Left cardiac atrium (tissue), 4 donors: ENCODE data around the gene NPEPL1. TPM values are rescaled to one million over a fixed set of nuclear protein-coding genes. Genes with fewer than 3 reads are reported as not detected.
"Not testable (repeated sequence)": the region's sequence is repeated elsewhere in the genome, so short reads cannot be mapped to it uniquely, and the experiment has no call there.

Experiments used
- ATAC-seq, 2 donors: fragments of 200-7000 bp; cut with Tn5 transposase; one replicate each; pipeline ENCODE4 v1.9.1; 2020; ENCODE audit warnings: mild to moderate bottlenecking in 2 of 2, moderate library complexity in 2 of 2
- DNase-seq: peaks from one replicate; pipeline ENCODE4 v3.0.0-alpha.2; 2020
- intact Hi-C, 2 donors: fragments of 100-400 bp; cut with DNase I; formaldehyde crosslinking; loops; one replicate each; pipeline versions ENCODE4 v1.14.1 to v1.15.1; 2022 to 2023
- total RNA-seq, 2 donors: library from RNA; stranded (reverse); fragmentation: NEBNext Ultra II Directional; extraction: Animal tissue kit (Norgen Biotek cat#: 25700); gene quantifications; one replicate each; pipeline ENCODE4 v1.2.1, GENCODE V29; 2021
- donor health status: DM: no; HTN: yes; CAD: no.
- donor health status: DM: no; HTN: yes; CAD: no; lungs with severe emphysema.
- donor health status: DM: yes; HTN: yes; CAD: no.
- donor health status: Dilated cardiomyopathy.

Gene NPEPL1
- total RNA-seq, 2 donors from 2014 or later: 19.7 to 20.0 TPM

DNA sequence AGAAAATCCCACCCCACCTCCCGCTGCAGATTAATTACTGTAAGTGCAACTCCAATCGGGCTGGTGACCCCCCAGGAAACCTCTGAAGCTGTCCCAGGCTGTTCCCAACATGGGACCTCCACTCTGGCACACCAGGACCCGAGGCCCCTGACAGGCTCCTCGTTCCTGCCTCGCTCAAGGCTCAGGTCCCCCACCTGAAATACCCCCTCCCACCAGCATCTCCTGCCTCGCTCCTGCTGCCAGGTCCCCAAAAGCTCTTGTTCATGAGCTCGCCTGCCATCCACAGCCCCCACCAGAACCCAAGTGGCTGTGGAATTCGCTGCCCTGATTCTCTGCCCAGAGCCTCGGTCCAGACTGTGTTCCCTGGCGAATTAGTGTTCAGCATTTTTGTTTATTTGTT, 26.1 kb downstream of the NPEPL1 start:
- intact Hi-C loops: no loop called here
- no peak for ATAC-seq
- no peak for DNase-seq

DNA sequence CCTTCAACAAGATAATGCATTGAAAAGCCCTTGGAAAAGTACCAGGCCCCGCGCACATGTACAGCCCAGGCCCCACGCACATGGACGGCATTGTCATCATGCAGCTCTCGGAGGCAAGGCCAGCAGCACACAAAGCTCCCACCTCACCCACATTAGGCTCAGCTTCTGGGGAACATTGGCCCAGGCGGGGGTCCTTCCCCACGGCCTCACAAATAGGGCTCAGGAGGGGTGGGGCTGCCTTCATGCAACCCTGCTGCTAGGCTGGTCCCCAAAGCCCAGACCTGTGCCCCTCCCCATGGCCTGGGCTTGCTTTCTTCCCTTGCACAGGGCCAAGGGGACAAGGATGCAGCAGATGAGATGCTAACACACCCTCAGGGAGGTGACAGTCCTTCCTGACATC, 26.7 kb downstream of the NPEPL1 start:
- no peak for DNase-seq
- ATAC-seq: no peak
- intact Hi-C loops: no loop called here

GRCh38 chr20:58719971-58720371, 27.4 kb downstream of the NPEPL1 start:
- DNase-seq: no peak
- no peak for ATAC-seq

GRCh38 chr20:58720890-58721289, 28.3 kb downstream of the NPEPL1 start:
- ATAC-seq: no peak
- intact Hi-C loops: no loop called here
- no peak for DNase-seq

More at GRCh38 chr20:58719971-58720371, 27.4 kb downstream of the NPEPL1 start:
- intact Hi-C loops: no loop called here

GRCh38 chr20:58721951-58722778, 29.6 kb downstream of the NPEPL1 start:
- ATAC-seq (peak; percentile 44 to 56), DNase-seq (no peak)
- intact Hi-C loops: no loop called here

DNA sequence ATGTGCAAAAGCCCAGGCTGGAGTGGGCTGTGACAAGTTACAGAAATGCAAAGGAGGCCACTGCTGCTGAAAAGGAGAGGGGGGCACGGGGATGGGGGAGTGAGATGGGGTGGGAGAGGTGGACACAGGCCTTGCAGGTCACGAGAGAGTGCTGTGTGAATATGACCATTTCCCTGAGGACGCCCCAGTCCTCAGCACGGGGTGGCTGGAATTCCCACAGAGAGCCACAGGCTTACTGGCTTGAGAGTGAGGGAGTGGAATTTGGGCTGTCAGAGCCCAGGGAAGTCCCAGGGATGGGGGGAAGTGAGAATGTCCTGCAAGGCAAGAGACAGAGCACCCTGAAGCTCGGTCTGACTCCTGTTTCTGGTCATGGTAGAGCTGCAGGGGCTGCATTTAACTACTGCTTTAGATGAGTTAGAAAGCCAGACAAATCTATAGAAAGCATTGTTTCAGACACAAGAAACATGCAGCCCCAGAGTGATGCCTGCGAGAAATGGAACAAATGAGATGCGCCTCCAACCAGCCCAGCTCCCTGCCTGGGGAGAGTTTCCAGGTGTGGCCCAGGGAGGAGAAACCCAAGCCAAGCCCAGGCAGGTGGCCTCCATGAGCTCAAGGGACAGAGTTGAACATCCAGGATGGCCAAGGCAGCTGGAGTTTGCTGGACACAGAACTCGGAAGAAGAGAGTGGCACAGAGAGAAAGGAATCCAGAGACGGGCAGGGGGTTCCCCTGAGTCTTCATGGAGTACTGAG, 30.5 kb downstream of the NPEPL1 start:
- intact Hi-C loops: no loop called here
- DNase-seq (no peak), ATAC-seq (no peak)

GRCh38 chr20:58723628-58723984, 31.0 kb downstream of the NPEPL1 start:
- DNase-seq: no peak

DNA sequence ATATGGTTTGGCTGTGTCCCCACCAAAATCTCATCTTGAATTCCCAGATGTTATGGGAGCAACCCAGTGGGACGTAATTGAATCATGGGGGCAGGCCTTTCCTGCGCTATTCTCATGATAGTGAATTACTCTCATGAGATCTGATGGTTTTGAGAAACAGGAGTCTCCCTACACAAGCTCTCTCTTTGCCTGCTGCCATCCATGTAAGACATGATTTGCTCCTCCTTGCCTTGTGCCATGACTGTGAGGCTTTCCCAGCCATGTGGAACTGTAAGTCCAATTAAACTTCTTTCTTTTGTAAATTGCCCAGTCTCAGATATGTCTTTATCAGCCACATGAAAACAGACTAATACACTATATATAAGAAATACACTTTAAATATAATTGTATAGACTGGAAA, 33.6 kb downstream of the NPEPL1 start:
- intact Hi-C loops, DNase-seq, ATAC-seq: not testable (repeated sequence)

More at GRCh38 chr20:58723628-58723984, 31.0 kb downstream of the NPEPL1 start:
- intact Hi-C loops: no loop called here
- ATAC-seq: no peak

DNA sequence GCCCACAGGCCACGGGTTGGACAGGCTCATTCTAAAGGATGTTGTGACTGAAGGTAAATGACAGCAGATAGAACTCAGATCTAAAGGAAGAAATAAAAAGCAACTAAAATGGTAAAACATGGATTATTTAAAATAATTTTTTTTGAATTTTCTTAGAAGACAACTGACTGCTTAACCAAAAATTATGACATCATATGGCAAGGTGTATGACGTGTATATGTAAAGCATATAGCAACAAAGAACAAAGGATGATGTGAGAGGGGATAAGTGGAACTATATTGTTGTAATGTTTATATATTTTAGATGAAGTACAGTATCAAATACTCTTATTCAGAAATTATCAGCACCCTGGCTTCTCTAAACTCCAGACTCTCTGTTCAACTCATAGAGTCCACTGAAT, 38.6 kb downstream of the NPEPL1 start:
- DNase-seq (no peak), ATAC-seq (no peak)
- intact Hi-C loops: no loop called here

DNA sequence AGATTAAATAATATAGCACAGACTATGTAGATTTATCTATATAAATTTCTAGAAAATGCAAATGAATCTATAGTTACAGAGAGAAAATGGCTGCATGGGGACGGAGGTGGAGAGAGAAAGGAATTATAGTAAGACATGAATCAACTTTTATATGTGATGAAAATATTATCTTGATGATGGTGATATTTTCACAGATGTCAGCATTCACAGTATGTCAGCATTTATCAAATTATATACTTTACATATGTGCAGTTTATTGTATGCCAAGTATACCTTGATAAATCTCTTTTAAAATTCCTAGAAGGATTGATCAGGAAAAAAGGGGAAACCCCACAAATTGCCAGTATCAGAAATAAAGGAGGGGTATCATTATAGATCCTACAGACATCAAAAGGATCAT, 44.6 kb downstream of the NPEPL1 start:
- intact Hi-C loops: no loop called here
- DNase-seq: no peak
- ATAC-seq: no peak

DNA sequence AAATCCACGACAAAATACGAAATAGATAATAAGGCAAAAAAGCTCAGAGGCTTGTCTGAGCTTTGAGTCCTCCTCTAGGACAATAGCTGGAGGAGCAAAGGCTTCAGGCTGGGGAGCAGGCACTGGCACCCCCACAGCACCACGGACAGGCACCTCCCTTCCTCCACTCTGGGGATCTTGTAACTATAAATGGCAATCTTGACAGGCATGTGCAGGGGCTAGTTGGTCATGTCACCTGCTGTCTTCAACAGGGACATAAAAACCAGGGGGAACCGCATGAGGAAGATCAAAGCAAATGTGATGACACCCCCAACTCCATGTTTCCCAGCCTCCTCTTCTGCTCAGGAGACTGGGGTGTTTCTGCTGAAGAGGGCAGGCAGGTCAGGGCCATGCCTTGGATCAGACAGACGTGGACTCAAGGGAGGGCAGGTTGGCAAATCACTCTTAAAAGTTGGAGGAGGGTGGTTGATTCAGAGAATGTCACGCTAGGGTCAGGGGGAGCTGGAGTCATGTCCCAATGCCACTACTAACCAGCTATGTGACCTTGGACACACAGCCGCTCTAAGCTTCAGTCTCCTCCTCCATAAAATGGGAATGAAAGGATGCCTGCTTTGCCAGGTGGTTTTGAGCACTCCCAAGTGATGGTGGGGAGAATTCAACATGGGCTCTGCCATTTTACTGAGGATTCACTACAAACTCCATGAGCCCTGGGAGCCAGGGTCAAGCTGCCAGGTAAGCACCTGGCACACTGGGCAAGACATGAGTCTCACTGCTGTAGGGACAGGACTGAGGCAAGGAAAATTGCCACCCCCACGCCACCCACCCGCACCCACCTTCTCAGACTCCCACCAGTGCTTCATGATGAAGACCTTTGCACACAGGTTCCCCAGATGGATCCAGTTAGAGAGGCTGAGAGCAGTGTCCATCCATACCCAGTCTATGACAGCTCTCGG, 48.0 kb downstream of the NPEPL1 start:
- DNase-seq (no peak), ATAC-seq (no peak)
- intact Hi-C loops: no loop called here

GRCh38 chr20:58741384-58741783, 48.8 kb downstream of the NPEPL1 start:
- ATAC-seq (no peak), DNase-seq (no peak)
- intact Hi-C loops: no loop called here

DNA sequence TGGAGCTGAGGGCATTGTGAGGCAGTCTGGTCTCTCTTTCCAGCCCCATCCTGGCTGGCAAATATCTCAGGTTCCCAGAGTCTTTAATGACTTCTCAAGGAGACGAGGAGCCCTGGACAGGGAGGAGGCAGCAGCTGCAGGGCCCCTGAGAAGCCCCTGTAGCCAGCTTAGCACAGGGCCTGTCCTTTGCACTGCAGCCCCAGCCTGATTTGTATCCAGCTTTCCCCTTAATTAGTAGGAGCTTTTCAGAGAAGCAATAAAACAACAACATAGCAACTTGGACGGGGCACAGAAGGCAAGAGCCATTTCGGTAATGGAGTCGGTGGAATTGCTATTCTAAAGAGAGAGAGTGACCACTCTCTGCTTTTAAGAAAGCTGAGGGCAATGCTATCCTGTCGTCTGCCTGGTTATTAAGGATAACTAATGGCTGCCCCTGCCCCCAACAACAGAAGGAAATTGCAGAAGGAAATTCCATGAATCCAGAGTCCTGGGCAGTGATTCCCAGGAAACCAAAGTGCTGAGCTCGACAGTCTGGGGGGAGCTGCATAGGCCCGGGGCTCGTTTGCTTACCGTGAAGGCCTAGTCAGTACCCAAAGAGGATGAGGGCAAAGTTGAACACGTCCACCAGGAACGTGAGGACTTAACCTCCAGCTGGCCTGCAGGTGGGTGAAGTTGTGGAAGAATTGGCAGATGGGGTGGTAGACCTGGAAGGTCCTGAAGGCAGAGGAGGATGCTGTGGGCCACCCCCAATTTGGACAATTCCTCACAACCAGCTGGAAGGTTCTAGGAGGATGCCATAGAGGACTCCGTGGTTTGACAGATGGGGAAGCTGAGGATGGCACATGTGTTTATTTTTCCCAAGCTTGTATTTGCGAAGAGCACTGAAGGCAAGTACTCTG, 50.3 kb downstream of the NPEPL1 start:
- intact Hi-C loops: no loop called here
- DNase-seq (no peak), ATAC-seq (no peak)

DNA sequence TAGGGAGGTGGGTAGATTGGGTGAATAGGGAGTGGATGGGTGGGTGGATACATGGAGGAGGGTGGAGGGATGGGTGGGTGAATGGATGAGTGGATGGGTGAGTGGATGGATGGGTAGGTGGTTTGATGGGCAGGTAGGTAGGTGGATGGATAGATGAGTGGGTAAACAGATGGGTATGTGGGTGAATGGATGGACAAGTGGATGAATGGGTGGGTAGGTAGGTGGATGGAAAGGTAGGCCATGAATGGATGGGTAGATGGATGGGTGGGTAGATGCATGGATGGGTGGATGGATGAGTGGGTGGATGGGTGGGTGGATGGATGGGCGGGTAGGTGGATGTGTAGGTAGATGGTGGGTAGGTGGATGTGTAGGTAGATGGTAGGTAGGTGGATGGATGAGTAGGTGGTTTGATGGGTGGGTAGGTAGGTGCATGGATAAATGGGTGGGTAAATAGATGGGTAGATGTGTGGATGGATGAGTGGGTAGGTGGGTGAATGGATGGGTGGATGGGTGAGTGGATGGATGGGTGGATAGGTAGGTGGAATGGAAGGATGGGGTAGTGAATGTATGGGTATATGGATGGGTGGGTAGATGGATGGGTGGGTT, 51.4 kb downstream of the NPEPL1 start:
- ATAC-seq: no peak
- intact Hi-C loops: no loop called here
- DNase-seq: no peak

DNA sequence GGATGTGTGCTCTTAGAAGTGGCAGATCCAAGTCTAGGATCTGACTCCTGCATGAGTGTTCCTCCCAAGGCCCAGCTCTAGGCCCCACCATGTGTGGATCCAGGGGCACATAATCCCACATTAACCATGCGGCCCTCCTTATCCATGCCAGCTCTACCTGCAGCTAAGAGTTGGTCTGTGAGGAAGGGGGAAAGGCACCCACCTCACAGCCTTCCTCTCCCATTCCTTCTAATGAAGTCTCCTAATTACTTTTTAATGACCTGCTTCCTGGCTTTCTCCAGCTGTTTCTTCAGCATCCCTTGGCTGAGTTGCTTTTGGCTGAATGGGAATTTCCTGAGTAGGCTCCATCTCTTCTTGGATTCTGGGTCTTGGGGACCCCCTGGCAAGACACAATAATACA, 52.2 kb downstream of the NPEPL1 start:
- ATAC-seq: no peak
- DNase-seq: no peak
- intact Hi-C loops: no loop called here

GRCh38 chr20:58745391-58745790, 52.8 kb downstream of the NPEPL1 start:
- intact Hi-C loops: no loop called here
- ATAC-seq: no peak
- DNase-seq: no peak

- ATAC-seq (peak in 1 of 2 donors; percentile 61), DNase-seq (no peak)
- intact Hi-C loops: no loop called here
These were observed 54.0 kb downstream of the NPEPL1 start for GRCh38 chr20:58746620-58747019.

DNA sequence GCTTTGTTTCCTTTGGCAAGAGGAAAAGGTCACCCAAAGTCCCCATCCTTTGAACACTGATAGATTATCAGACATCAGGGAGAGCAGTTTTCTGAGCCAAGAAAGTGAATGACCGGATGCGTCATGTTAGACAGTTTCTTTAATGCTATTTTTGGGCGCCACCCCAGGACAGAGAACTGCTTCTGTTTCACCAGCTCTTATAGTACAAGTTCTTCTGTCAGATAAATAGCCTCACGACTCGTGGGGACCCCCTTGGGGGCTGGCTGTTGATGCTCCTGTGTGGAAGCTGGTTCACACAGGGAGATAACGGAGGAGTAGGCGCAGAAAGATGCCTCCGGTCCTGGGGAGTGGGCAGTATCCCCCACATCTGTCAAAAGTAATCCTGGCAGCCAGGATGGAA, 54.6 kb downstream of the NPEPL1 start:
- intact Hi-C loops: no loop called here
- ATAC-seq (peak in 1 of 2 donors; percentile 54), DNase-seq (no peak)
